Dedifferentiated amniotic fluid mesenchymal stem cell (primary cell): ENCODE measurements around the gene SERPINB7.

ENCODE experiments used
- DNase-seq: peaks from one replicate; pipeline ENCODE4 v3.0.0-alpha.2; 2016; ENCODE audit errors: extremely low spot score

The SERPINB7 gene

GRCh38 chr18:63788447-63789096 is 13.4 kb downstream of the SERPINB7 start:
- peak; percentile 69 for DNase-seq

- no peak for DNase-seq
Observed at GRCh38 chr18:63789327-63789726, 14.1 kb downstream of the SERPINB7 start.

GRCh38 chr18:63795606-63796005 is 20.4 kb downstream of the SERPINB7 start:
- DNase-seq, result no peak

GRCh38 chr18:63799189-63799588 is 24.0 kb downstream of the SERPINB7 start:
- no peak for DNase-seq

GRCh38 chr18:63801343-63801742 is 26.1 kb downstream of the SERPINB7 start:
- DNase-seq, result no peak

GRCh38 chr18:63808125-63808524 is 32.9 kb downstream of the SERPINB7 start:
- no peak for DNase-seq

GRCh38 chr18:63817441-63818051 is 42.3 kb downstream of the SERPINB7 start:
- DNase-seq, result peak; percentile 80

- DNase-seq, result no peak
Observed at GRCh38 chr18:63818212-63818611, 43.0 kb downstream of the SERPINB7 start.

GRCh38 chr18:63819786-63820185 is 44.6 kb downstream of the SERPINB7 start:
- no peak for DNase-seq

GRCh38 chr18:63820694-63821093 is 45.5 kb downstream of the SERPINB7 start:
- no peak for DNase-seq

GRCh38 chr18:63823516-63824219 is 48.5 kb downstream of the SERPINB7 start:
- no peak for DNase-seq

GRCh38 chr18:63824220-63824525 is 49.0 kb downstream of the SERPINB7 start:
- DNase-seq, result no peak

GRCh38 chr18:63828120-63828519 is 52.9 kb downstream of the SERPINB7 start:
- no peak for DNase-seq

- DNase-seq, result no peak
Observed at GRCh38 chr18:63828656-63829055, 53.4 kb downstream of the SERPINB7 start.

GRCh38 chr18:63829886-63830285 is 54.7 kb downstream of the SERPINB7 start:
- DNase-seq, result peak; percentile 32

GRCh38 chr18:63831080-63831788 is 56.0 kb downstream of the SERPINB7 start:
- peak; percentile 28 for DNase-seq

GRCh38 chr18:63832470-63832869 is 57.3 kb downstream of the SERPINB7 start:
- no peak for DNase-seq

GRCh38 chr18:63834471-63835113 is 59.4 kb downstream of the SERPINB7 start:
- DNase-seq, result no peak

- no peak for DNase-seq
Observed at GRCh38 chr18:63836456-63836855, 61.2 kb downstream of the SERPINB7 start.

- DNase-seq, result no peak
Observed at GRCh38 chr18:63837590-63837989, 62.4 kb downstream of the SERPINB7 start.

- no peak for DNase-seq
Observed at GRCh38 chr18:63843008-63843407, 67.8 kb downstream of the SERPINB7 start.

GRCh38 chr18:63844254-63844653 is 69.0 kb downstream of the SERPINB7 start:
- DNase-seq, result peak; percentile 63
